Ishikawa (cell line): ENCODE results near the gene ATAD3B.
A peak's percentile ranks its signal among the peaks of the same experiment; 100 is the strongest.

Source experiments
- CEBPB ChIP-seq: IDR thresholded peaks from 2 replicates; pipeline ENCODE4 v1.6.1; 2012
- CREB1 ChIP-seq: IDR thresholded peaks from 2 replicates; pipeline ENCODE4 v1.6.1; 2012; ENCODE audit warnings: low read depth
- EGR1 ChIP-seq: IDR thresholded peaks from 2 replicates; pipeline ENCODE4 v1.6.1; 2012
- EP300 ChIP-seq: IDR thresholded peaks from 2 replicates; pipeline ENCODE4 v1.6.1; 2012; ENCODE audit warnings: borderline replicate concordance
- FOXM1 ChIP-seq: IDR thresholded peaks from 2 replicates; pipeline ENCODE4 v1.6.1; 2012; ENCODE audit warnings: low read depth, borderline replicate concordance
- NFIC ChIP-seq: IDR thresholded peaks from 2 replicates; pipeline ENCODE4 v1.6.1; 2012
- RAD21 ChIP-seq: IDR thresholded peaks from 2 replicates; pipeline ENCODE4 v1.6.1; 2012; ENCODE audit warnings: low read depth
- TAF1 ChIP-seq: IDR thresholded peaks from 2 replicates; pipeline ENCODE4 v1.6.1; 2012; ENCODE audit warnings: low read depth, mild to moderate bottlenecking
- TCF12 ChIP-seq: IDR thresholded peaks from 2 replicates; pipeline ENCODE4 v1.6.1; 2012; ENCODE audit warnings: low read depth
- TEAD4 ChIP-seq: IDR thresholded peaks from 2 replicates; pipeline ENCODE4 v1.6.1; 2012
- YY1 ChIP-seq: IDR thresholded peaks from 2 replicates; pipeline ENCODE4 v1.6.1; 2012; ENCODE audit warnings: low read depth
- ZBTB7A ChIP-seq: IDR thresholded peaks from 2 replicates; pipeline ENCODE4 v1.6.1; 2012; ENCODE audit warnings: low read depth
- TF ChIP-seq, protein P1 (sequence below): IDR thresholded peaks from 2 replicates; pipeline ENCODE4 v1.6.1; 2012
- TF ChIP-seq, protein P2 (sequence below): IDR thresholded peaks from 2 replicates; pipeline ENCODE4 v1.6.1; 2012
- TF ChIP-seq, protein P3 (sequence below): IDR thresholded peaks from 2 replicates; pipeline ENCODE4 v1.6.1; 2012; ENCODE audit warnings: low read depth, mild to moderate bottlenecking

Gene ATAD3B, protein sequence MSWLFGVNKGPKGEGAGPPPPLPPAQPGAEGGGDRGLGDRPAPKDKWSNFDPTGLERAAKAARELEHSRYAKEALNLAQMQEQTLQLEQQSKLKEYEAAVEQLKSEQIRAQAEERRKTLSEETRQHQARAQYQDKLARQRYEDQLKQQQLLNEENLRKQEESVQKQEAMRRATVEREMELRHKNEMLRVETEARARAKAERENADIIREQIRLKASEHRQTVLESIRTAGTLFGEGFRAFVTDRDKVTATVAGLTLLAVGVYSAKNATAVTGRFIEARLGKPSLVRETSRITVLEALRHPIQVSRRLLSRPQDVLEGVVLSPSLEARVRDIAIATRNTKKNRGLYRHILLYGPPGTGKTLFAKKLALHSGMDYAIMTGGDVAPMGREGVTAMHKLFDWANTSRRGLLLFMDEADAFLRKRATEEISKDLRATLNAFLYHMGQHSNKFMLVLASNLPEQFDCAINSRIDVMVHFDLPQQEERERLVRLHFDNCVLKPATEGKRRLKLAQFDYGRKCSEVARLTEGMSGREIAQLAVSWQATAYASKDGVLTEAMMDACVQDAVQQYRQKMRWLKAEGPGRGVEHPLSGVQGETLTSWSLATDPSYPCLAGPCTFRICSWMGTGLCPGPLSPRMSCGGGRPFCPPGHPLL

DNA sequence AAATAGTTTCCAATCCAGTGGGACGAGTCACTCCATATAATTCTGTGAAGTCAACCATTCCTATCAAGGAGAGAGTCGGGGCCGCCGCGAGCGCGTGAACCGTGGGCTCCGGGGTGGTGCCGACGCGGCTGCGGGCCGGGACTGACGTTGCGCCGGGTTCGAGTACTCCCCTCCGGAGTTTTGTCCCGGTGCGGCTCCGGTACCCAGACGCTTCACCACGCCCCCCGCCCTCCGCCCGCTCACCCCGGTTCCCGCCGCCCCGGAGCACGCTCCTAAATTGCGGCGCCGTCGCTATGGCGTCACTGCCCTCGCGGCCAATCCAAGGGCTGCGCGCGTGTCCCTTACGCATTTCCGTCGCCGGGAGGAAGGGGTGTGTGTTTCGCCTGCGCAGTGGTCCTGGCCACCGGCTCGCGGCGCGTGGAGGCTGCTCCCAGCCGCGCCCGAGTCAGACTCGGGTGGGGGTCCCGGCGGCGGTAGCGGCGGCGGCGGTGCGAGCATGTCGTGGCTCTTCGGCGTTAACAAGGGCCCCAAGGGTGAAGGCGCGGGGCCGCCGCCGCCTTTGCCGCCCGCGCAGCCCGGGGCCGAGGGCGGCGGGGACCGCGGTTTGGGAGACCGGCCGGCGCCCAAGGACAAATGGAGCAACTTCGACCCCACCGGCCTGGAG is at the start of gene ATAD3B:
ATAD3B (plus strand) TSS at position 377 of the 664 bp plus-strand sequence; CDS start at position 497, 120 bp downstream.
- TF ChIP-seq TAF1 (peak; percentile 70; the same call in 1 of the 2 replicates), TCF12 (peak; percentile 26; the same call in 1 of the 2 replicates), NFIC (no peak; the same call in 1 of the 2 replicates), EP300 (no peak), ZBTB7A (0 out of 2 replicates have a peak, but pooled peaks have one; percentile 30), YY1 (no peak), CREB1 (peak; percentile 97), TEAD4 (no peak)
- TF ChIP-seq, protein P1, sequence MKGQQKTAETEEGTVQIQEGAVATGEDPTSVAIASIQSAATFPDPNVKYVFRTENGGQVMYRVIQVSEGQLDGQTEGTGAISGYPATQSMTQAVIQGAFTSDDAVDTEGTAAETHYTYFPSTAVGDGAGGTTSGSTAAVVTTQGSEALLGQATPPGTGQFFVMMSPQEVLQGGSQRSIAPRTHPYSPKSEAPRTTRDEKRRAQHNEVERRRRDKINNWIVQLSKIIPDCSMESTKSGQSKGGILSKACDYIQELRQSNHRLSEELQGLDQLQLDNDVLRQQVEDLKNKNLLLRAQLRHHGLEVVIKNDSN, result peak; percentile 56
- TF ChIP-seq, protein P2, sequence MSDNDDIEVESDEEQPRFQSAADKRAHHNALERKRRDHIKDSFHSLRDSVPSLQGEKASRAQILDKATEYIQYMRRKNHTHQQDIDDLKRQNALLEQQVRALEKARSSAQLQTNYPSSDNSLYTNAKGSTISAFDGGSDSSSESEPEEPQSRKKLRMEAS, result peak; percentile 85

DNA sequence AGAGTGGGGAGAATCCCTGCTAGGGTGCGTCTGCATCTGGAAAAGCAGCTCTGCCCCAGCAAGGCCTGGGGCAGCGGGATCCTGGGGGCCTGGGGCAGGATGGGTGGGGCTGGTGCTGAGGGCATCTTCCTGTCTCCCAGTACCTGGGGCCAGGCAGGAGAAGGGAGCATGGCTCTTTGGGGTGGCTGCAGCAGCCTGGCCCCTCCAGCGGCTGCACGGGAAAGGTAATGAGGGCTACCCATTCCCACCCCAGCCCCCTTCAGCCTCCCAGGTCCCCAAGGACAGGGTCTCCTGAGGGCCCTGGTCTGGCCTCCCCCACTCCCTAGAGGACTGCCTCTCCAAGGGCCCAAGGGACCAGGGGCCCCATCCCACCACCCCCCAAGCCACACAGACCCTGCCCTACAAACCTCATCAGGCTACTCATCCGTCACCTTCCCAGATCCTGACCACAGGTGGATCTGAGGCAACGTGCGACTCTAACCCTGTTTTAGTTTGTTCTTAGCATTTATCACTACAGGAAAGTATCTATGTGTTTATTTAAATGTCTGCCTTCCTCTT is 49.6 kb upstream of the ATAD3B start:
- TF ChIP-seq YY1, result no peak
- TF ChIP-seq EGR1, result no peak
- TF ChIP-seq TAF1, result no peak
- no peak for TF ChIP-seq CEBPB
- no peak for TF ChIP-seq TCF12
- no peak for TF ChIP-seq TEAD4
- TF ChIP-seq, protein P3, sequence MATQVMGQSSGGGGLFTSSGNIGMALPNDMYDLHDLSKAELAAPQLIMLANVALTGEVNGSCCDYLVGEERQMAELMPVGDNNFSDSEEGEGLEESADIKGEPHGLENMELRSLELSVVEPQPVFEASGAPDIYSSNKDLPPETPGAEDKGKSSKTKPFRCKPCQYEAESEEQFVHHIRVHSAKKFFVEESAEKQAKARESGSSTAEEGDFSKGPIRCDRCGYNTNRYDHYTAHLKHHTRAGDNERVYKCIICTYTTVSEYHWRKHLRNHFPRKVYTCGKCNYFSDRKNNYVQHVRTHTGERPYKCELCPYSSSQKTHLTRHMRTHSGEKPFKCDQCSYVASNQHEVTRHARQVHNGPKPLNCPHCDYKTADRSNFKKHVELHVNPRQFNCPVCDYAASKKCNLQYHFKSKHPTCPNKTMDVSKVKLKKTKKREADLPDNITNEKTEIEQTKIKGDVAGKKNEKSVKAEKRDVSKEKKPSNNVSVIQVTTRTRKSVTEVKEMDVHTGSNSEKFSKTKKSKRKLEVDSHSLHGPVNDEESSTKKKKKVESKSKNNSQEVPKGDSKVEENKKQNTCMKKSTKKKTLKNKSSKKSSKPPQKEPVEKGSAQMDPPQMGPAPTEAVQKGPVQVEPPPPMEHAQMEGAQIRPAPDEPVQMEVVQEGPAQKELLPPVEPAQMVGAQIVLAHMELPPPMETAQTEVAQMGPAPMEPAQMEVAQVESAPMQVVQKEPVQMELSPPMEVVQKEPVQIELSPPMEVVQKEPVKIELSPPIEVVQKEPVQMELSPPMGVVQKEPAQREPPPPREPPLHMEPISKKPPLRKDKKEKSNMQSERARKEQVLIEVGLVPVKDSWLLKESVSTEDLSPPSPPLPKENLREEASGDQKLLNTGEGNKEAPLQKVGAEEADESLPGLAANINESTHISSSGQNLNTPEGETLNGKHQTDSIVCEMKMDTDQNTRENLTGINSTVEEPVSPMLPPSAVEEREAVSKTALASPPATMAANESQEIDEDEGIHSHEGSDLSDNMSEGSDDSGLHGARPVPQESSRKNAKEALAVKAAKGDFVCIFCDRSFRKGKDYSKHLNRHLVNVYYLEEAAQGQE, result no peak
- TF ChIP-seq CREB1, result no peak
- TF ChIP-seq EP300, result no peak
- TF ChIP-seq FOXM1, result no peak
- TF ChIP-seq, protein P1, result no peak
- no peak for TF ChIP-seq RAD21
- no peak for TF ChIP-seq NFIC
- no peak for TF ChIP-seq ZBTB7A
- TF ChIP-seq, protein P2, result no peak

DNA sequence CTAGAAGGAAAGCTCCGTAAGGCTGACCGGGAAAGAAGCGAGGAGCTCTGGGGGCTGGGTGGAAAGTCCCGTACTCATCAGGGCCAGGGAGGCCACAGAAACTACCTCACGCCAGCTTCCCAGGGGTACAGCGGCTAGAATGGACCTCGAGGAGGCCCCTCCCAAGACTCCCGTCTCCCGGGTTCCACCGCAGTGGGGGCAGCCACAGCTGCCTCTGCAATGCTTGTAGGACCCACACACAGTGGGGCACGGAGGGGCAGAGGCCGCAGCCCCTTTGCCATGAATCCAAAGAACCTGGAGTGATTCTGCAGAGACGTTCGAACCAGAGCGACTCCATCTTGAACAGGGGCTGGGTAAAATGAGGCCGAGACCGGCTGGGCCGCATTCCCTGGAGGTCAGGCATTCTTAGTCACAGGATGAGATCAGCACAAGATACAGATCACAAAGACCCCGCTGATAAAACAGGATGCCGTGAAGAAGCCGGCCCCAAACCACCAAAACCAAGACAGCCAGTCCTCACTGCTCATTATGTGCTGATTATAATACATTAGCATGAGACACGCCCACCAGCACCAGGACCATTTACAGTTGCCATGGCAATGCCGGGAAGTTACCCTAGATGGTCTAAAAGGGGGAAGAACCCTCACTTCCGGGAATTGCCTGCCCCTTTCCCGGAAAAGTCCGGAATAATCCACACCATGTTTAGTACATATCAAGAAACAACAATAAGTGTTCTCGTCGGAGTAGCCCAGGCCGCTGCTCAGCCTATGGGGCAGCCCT is 48.9 kb upstream of the ATAD3B start:
- TF ChIP-seq TEAD4 (peak; percentile 74), NFIC (no peak), CEBPB (no peak), ZBTB7A (0 out of 2 replicates have a peak, but pooled peaks have one; percentile 39), YY1 (0 out of 2 replicates have a peak, but pooled peaks have one; percentile 65)
- TF ChIP-seq, protein P3, result no peak

DNA sequence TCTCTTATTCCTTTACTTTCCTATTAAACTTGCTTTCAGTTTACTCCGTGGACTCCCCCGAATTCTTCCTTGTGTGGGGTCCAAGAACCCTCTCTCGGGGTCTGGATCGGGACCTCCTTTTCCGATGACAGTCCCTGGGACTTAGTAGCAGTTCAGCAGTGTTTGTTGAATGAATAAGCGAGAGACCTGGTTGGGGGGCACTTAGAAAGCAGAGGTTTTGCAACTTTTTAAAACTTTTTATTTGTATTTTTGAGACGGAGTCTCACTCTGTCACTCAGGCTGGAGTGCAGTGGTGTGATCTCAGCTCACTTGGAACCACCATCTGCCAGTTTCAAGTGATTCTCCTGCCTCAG is 48.3 kb upstream of the ATAD3B start:
- TF ChIP-seq EGR1 (no peak), TAF1 (no peak), ZBTB7A (no peak), EP300 (no peak), CEBPB (no peak), FOXM1 (no peak), RAD21 (no peak)
- TF ChIP-seq, protein P3, result no peak
- TF ChIP-seq, protein P2, result no peak
